Fibroblast of skin of left biceps (primary cell): ENCODE results near the gene EMILIN3.
A peak's percentile ranks its signal among the peaks of the same experiment; 100 is the strongest.
"Not testable (repeated sequence)": the region's sequence is repeated elsewhere in the genome, so short reads cannot be mapped to it uniquely, and the experiment has no call there.

Source experiments
- DNase-seq, 2 experiments: peaks; one replicate each; pipeline ENCODE4 v3.0.0-alpha.2; 2013; ENCODE audit warnings: low read depth in 2 of 2

EMILIN3 gene

DNA sequence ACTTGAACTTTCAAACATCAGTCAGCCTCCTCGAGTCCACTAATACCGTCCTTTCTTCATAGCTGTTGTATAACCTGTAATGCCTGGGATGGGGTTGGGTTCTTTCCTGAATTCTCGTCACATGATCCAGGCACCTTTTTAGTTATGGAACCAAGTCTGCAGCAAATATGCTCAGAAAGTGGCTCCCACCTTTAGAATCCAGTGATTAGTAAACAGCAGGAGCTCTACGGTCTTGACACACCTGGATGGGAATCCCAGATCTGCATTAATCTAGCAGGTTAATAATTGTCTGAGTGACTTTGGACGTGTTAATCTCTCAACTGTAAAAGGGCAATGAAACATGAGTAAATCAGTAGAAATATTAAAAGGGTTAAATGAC lies 48.4 kb downstream of the EMILIN3 start:
- no peak for DNase-seq

DNA sequence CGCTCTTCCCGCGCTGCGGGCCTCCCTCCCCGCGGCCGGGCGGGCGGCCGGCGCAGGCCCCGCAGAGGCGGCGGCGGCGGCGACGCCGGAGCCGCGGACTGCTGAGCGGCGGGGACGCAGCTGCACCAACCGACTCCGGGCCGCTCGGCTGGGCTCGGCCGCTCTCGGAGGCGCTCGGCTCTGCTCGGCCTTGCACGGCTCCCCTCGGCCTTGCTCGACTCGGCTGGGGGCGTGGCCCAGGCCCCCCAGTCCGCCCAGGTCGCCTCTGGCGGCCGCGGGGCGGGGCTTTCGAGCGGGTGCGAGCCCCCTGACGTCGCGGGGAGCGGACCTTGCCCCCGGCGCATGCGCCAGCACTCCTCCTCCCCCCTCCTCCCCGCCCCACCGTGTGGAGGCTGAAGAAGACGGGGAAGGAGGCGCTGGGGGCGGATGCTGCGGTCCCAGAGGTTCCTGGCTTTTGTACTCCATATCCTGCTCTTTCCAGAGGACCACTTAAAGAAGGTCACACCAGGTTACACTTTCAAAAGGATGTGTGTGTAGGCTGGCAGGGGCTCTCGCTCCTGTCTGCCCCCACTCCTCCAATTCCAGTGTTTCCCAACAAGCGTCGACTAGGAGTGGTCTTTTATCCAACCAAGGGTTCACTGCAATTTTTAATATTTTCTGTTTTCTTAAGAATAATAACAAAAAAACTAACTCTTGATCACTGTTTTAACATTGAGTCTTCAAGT lies 48.9 kb downstream of the EMILIN3 start, which contains the start of gene ZHX3:
Gene ZHX3 (minus strand): TSS at position 186 of the 725 bp plus-strand sequence. CDS start 112,815 bp downstream, outside the sequence.
- DNase-seq: peak; percentile 91 to 93

DNA sequence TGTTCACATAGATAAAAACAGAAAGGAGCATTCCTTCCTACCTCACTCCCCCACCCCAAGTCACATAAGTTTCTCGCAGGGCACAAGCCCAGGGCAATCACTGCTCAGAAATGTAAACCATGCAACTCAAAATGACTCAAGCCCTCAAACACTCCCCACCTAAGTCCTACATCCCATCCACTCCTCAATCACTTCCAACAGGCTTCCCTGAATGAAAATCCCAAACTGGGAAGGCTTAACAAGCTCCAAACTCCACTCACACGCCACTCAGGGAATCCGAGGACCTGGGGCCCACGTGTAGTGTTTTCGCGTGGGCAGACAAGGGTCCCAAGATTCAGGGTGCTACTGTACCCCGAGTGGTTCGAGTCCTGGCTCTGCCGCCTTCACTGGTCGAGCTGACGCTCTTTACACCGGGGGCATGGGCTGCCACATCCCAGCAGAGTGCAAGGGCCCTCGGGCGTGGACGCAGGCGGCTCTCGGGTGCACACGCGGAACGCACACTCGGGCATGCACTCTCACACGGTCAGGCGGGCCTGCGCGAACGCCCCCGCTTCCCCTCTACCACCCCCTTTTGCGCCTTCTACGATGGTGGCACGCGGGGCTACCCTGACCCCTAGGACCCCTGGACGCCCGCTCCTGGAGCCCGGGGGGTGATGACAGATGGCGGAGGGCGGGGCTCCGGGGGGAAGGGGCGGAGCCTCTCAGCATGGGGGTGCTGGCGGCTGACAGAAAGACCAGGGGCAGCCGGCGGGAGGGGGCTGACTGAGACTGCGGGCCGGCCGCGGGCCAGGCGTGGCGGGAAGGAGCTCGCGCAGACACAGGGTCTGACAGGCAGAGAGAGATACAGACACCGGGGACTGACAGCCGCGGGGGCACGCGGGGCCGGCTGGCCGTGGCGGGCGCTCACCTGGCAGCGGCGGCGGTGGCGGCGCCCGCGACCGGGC lies 49.7 kb downstream of the EMILIN3 start:
- peak; percentile 66 to 67 for DNase-seq

DNA sequence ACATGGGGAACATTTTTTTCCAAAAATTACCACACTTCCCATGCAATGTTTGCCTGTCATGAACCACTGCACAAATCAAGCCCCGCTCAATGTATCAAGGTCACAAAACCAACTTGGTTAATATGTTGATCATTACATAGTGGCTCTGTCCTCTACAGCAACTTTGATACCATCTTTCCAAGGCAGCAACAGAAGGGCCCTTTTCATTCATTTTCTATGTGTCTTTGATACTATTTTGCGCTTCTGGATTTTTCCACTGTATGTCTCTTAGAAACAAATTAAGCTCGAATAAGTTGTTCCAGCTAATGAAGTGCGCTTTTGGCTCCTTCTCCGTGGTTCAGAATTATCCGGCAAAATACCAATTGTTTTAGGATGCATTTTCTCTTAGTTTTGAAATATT lies 50.6 kb downstream of the EMILIN3 start:
- DNase-seq: no peak

DNA sequence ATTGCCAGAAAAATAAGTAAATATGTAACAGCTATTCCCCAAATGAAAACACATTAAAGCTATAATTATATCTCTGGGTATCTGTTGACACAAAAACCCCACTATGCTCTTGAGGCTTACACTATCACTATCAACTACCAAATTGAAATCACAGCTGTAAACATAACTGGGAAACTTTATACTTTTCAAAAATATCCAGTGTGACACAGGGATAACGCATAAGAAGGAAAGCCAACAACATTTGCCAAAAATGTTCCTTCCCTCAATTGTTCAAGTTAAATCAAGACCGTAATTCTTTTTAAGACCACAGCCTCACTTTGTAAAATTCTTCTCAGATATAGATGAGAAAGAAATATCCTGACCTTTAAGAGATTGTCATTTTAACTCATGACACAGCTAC lies 52.2 kb downstream of the EMILIN3 start:
- no peak for DNase-seq

DNA sequence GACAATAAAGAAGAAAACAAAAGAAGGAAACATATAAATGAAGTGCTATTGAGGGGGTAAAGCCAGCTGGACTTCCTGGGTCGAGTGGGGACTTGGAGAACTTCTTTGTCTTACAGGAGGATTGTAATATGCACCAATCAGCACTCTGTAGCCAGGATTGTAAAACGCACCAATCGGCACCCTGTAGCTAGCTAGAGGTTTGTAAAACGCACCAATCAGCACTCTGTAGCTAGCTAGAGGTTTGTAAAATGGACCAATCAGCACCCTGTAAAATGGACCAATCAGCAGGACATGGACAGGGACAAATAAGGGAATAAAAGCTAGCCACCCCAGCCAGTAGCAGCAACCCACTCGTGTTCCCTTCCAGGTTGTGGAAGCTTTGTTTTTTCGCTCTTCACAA lies 54.6 kb downstream of the EMILIN3 start:
- DNase-seq: not testable (repeated sequence)
